SK-N-MC (cell line): Measurements from ENCODE around the gene TIPARP.

Source experiments
- DNase-seq: peaks from one replicate; pipeline ENCODE4 v3.0.0-alpha.2; 2011; ENCODE audit warnings: low read depth, low spot score
- H3K27ac ChIP-seq: fragments of 200-600 bp; sonication (generic); 2 replicates; pipeline ENCODE4 v1.5.1; 2016; ENCODE audit warnings: mixed run types
- H3K36me3 ChIP-seq: fragments of 200-600 bp; sonication (generic); 2 replicates; pipeline ENCODE4 v1.6.1; 2017; ENCODE audit warnings: antibody characterized with exemption, low read length, mixed read lengths; ENCODE audit not compliant: insufficient read depth
- H3K4me3 ChIP-seq: fragments of 200-600 bp; sonication (generic); 2 replicates; pipeline ENCODE4 v1.5.1; 2016
- H3K9ac ChIP-seq: fragments of 200-600 bp; sonication (generic); 2 replicates; pipeline ENCODE4 v1.8.0; 2017; ENCODE audit warnings: mixed run types, mixed read lengths; ENCODE audit not compliant: insufficient read length
- H3K9me3 ChIP-seq: fragments of 200-600 bp; sonication (generic); 2 replicates; pipeline ENCODE4 v1.6.1; 2017; ENCODE audit warnings: low read depth, mild to moderate bottlenecking, antibody characterized with exemption, low read length, moderate library complexity, mixed read lengths
- EZH2 ChIP-seq: fragments of 200-600 bp; sonication (generic); IDR thresholded peaks from one replicate; pipeline ENCODE4 v1.6.1; 2017; ENCODE audit warnings: antibody characterized with exemption
- FOXP2 ChIP-seq: optimal IDR thresholded peaks from 2 replicates; pipeline ENCODE3; 2011; ENCODE audit warnings: mild to moderate bottlenecking, moderate library complexity; ENCODE audit not compliant: insufficient read depth; ENCODE audit errors: extremely low read length, control extremely low read depth
- POLR2AphosphoS5 ChIP-seq: IDR thresholded peaks from 2 replicates; pipeline ENCODE4 v1.6.1; 2012; ENCODE audit warnings: mild to moderate bottlenecking, low read depth, low read length, borderline replicate concordance

TIPARP gene

GRCh38 chr3:156674046-156674910 is at the start of gene TIPARP:
Gene TIPARP (plus strand): TSS chr3:156674590. CDS start chr3:156677698, 3,108 bp downstream.
- peak; percentile 95 for TF ChIP-seq FOXP2
- peak; percentile 99 for TF ChIP-seq POLR2AphosphoS5
- no peak for TF ChIP-seq EZH2
- peak within 1 kb of the TSS; percentile 77 for H3K9ac ChIP-seq
- H3K27ac ChIP-seq, result peak within 1 kb of the TSS; percentile 65; the same call in 1 of the 2 replicates
- H3K36me3 ChIP-seq, result peaks cover 29% of the 10 kb centered on the region
- H3K9me3 ChIP-seq, result no peaks in the 10 kb centered on the region
- peak within 1 kb of the TSS; percentile 90 for H3K4me3 ChIP-seq
- DNase-seq, result peak; percentile 65

- H3K9me3 ChIP-seq, result no peaks in the 10 kb centered on the region
- no peak overlapping the region for H3K27ac ChIP-seq
- no peak for DNase-seq
- no peaks in the 10 kb centered on the region for H3K36me3 ChIP-seq
- no peak for TF ChIP-seq POLR2AphosphoS5
- no peak for TF ChIP-seq FOXP2
- TF ChIP-seq EZH2, result no peak
- H3K4me3 ChIP-seq, result no peak overlapping the region
- H3K9ac ChIP-seq, result no peak overlapping the region
Observed at GRCh38 chr3:156626104-156626503, 48.3 kb upstream of the TIPARP start.

GRCh38 chr3:156627946-156628569 is 46.3 kb upstream of the TIPARP start:
- Histone ChIP-seq H3K9me3 (no peaks in the 10 kb centered on the region), H3K27ac (no peak overlapping the region), H3K4me3 (no peak overlapping the region), H3K36me3 (no peaks in the 10 kb centered on the region), H3K9ac (no peak overlapping the region)
- TF ChIP-seq EZH2, result no peak
- no peak for TF ChIP-seq POLR2AphosphoS5
- no peak for TF ChIP-seq FOXP2
- no peak for DNase-seq

GRCh38 chr3:156628836-156629618 is 45.4 kb upstream of the TIPARP start:
- Histone ChIP-seq H3K36me3 (no peaks in the 10 kb centered on the region), H3K4me3 (no peak overlapping the region), H3K9ac (no peak overlapping the region), H3K27ac (no peak overlapping the region), H3K9me3 (no peaks in the 10 kb centered on the region)
- no peak for TF ChIP-seq POLR2AphosphoS5
- no peak for TF ChIP-seq FOXP2
- TF ChIP-seq EZH2, result no peak
- DNase-seq, result no peak

GRCh38 chr3:156630081-156630772 is 44.2 kb upstream of the TIPARP start:
- Histone ChIP-seq H3K27ac (no peak overlapping the region), H3K4me3 (no peak overlapping the region), H3K9me3 (no peaks in the 10 kb centered on the region), H3K36me3 (no peaks in the 10 kb centered on the region), H3K9ac (no peak overlapping the region)
- TF ChIP-seq EZH2 (no peak), POLR2AphosphoS5 (no peak), FOXP2 (no peak)
- no peak for DNase-seq

GRCh38 chr3:156630773-156631093 is 43.7 kb upstream of the TIPARP start:
- no peak for DNase-seq
- H3K9ac ChIP-seq, result no peak overlapping the region
- no peak overlapping the region for H3K4me3 ChIP-seq
- TF ChIP-seq EZH2 (no peak), POLR2AphosphoS5 (no peak), FOXP2 (no peak)
- no peaks in the 10 kb centered on the region for H3K9me3 ChIP-seq
- H3K36me3 ChIP-seq, result no peaks in the 10 kb centered on the region
- H3K27ac ChIP-seq, result no peak overlapping the region

GRCh38 chr3:156631323-156631722 is 43.1 kb upstream of the TIPARP start:
- no peak for DNase-seq
- Histone ChIP-seq H3K9me3 (no peaks in the 10 kb centered on the region), H3K9ac (no peak overlapping the region), H3K27ac (no peak overlapping the region), H3K4me3 (no peak overlapping the region), H3K36me3 (no peaks in the 10 kb centered on the region)
- no peak for TF ChIP-seq FOXP2
- no peak for TF ChIP-seq EZH2
- TF ChIP-seq POLR2AphosphoS5, result no peak
